ENCODE measurements around the gene ADCK1. TPM values are rescaled to one million over a fixed set of nuclear protein-coding genes. Genes with fewer than 3 reads are reported as not detected.
A peak's percentile ranks its signal among the peaks of the same experiment; 100 is the strongest.

The ADCK1 gene
- total RNA-seq, 1 donor from 2014 or later = 3.9 TPM

- Mint-ChIP-seq H3K36me3 (ENCODE audit: low read depth) (no peaks in the 10 kb centered on the region), H3K27ac (no peak overlapping the region), H3K4me3 (no peak overlapping the region), H3K9me3 (no peaks in the 10 kb centered on the region), H3K4me1 (ENCODE audit: low read depth) (no peaks in the 10 kb centered on the region), H3K27me3 (ENCODE audit: insufficient read depth) (no peaks in the 10 kb centered on the region)
- intact Hi-C loops (cut with micrococcal nuclease) = no loop called here
- no peak for DNase-seq (ENCODE audit: low spot score)
These were observed 60.1 kb downstream of the ADCK1 start for GRCh38 chr14:77859934-77860570.

DNA sequence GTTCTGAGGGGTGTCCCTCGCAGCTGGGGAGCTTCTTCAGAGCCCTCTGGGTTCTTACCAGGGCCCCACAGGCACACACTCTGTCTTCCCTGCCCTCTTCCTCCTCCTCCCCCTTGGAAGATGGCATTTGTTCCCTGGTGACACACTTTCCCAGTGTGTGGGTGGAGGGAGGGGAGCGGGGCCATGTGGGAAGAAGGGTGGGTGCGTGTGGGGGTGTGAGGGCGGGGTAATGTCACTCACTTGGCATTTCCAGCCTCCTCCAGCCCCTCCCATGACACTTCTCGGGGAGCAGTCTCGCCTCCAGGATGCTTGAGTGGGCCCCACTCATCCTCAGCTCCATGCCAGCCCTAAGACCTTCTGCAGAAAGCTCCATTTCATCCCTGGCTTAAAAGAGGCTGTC, 61.3 kb downstream of the ADCK1 start:
- Mint-ChIP-seq H3K9me3 (no peaks in the 10 kb centered on the region), H3K27ac (no peak overlapping the region), H3K4me1 (ENCODE audit: low read depth) (no peaks in the 10 kb centered on the region), H3K36me3 (ENCODE audit: low read depth) (no peaks in the 10 kb centered on the region), H3K27me3 (ENCODE audit: insufficient read depth) (no peaks in the 10 kb centered on the region), H3K4me3 (no peak overlapping the region)
- intact Hi-C loops (cut with micrococcal nuclease) = no loop called here
- DNase-seq (ENCODE audit: low spot score) = no peak

DNA sequence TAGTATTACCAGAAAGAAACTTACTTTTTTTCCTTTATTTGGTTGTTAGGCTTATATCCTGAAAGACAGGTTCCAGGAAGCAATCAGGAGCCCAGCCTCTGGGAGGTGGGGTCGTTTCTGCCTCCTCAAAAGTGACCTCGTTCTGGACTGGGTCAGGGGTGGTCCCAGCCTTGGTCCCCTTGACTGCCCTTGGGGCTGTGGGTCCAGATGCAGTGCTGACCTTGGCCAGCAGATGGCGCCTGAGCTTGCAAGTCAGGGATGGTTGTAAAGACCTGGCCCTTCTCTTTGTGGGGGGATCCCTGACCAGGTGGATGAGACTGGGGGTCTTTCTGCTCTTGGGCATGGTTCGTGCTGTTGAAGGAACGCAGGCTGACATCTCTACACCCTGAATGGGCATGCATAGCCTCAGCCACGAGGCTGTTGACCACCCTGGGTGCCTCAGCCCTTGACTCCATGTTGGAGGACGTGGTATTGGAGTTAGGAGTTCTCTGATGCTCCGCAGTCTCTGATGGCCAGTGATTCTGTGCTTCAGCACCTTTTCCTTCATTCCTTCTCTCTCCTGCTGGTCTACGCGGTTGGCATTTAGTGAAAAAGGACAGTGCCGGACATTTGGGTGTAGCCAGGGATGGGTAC, 62.4 kb downstream of the ADCK1 start:
- Mint-ChIP-seq H3K27ac (no peak overlapping the region), H3K36me3 (ENCODE audit: low read depth) (no peaks in the 10 kb centered on the region), H3K27me3 (ENCODE audit: insufficient read depth) (no peaks in the 10 kb centered on the region), H3K4me3 (no peak overlapping the region), H3K4me1 (ENCODE audit: low read depth) (no peaks in the 10 kb centered on the region), H3K9me3 (no peaks in the 10 kb centered on the region)
- intact Hi-C loops (cut with micrococcal nuclease) = loop anchor here (1.0 to 2.0 kb wide), 3 partner anchors 129 to 704 kb away; no protein-coding TSS in a partner anchor
- DNase-seq (ENCODE audit: low spot score) = peak; percentile 56

- H3K27ac Mint-ChIP-seq = no peak overlapping the region
- no peak overlapping the region for H3K4me3 Mint-ChIP-seq
- H3K4me1 Mint-ChIP-seq (ENCODE audit: low read depth) = no peaks in the 10 kb centered on the region
- H3K9me3 Mint-ChIP-seq = no peaks in the 10 kb centered on the region
- no peaks in the 10 kb centered on the region for H3K36me3 Mint-ChIP-seq (ENCODE audit: low read depth)
- intact Hi-C loops (cut with micrococcal nuclease) = no loop called here
- no peaks in the 10 kb centered on the region for H3K27me3 Mint-ChIP-seq (ENCODE audit: insufficient read depth)
- DNase-seq (ENCODE audit: low spot score) = no peak
These were observed 64.2 kb downstream of the ADCK1 start for GRCh38 chr14:77864085-77864484.

DNA sequence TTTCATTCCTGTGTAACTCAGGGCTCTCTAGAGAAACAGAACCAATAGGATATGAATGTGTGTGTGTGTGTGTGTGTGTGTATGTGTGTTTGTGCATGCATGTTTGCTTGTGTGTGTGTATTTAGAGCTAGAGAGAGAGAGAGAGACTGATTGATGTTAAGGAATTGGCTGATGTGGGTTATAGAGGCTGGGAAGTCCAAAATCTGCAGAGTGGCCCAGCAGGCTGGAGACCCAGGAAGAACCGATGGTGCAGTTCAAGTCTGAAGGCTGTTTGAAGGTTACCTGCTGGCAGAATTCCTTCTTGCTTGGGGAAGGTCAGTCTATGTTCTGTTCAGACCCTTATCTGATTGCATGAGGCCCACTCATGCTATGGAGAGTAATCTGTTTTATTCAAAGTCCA, 64.7 kb downstream of the ADCK1 start:
- Mint-ChIP-seq H3K27me3 (ENCODE audit: insufficient read depth) (no peaks in the 10 kb centered on the region), H3K36me3 (ENCODE audit: low read depth) (no peaks in the 10 kb centered on the region), H3K27ac (no peak overlapping the region), H3K4me3 (no peak overlapping the region), H3K4me1 (ENCODE audit: low read depth) (no peaks in the 10 kb centered on the region), H3K9me3 (no peaks in the 10 kb centered on the region)
- DNase-seq (ENCODE audit: low spot score) = no peak
- intact Hi-C loops (cut with micrococcal nuclease) = no loop called here

- no peaks in the 10 kb centered on the region for H3K27me3 Mint-ChIP-seq (ENCODE audit: insufficient read depth)
- no peaks in the 10 kb centered on the region for H3K36me3 Mint-ChIP-seq (ENCODE audit: low read depth)
- no peaks in the 10 kb centered on the region for H3K9me3 Mint-ChIP-seq
- no peak overlapping the region for H3K4me3 Mint-ChIP-seq
- intact Hi-C loops (cut with micrococcal nuclease) = no loop called here
- no peak for DNase-seq (ENCODE audit: low spot score)
- H3K4me1 Mint-ChIP-seq (ENCODE audit: low read depth) = no peaks in the 10 kb centered on the region
- no peak overlapping the region for H3K27ac Mint-ChIP-seq
These were observed 65.5 kb downstream of the ADCK1 start for GRCh38 chr14:77865455-77865854.

- no peak overlapping the region for H3K27ac Mint-ChIP-seq
- no peaks in the 10 kb centered on the region for H3K27me3 Mint-ChIP-seq (ENCODE audit: insufficient read depth)
- H3K4me1 Mint-ChIP-seq (ENCODE audit: low read depth) = no peaks in the 10 kb centered on the region
- DNase-seq (ENCODE audit: low spot score) = no peak
- no peaks in the 10 kb centered on the region for H3K36me3 Mint-ChIP-seq (ENCODE audit: low read depth)
- H3K4me3 Mint-ChIP-seq = no peak overlapping the region
- intact Hi-C loops (cut with micrococcal nuclease) = no loop called here
- H3K9me3 Mint-ChIP-seq = no peaks in the 10 kb centered on the region
These were observed 67.0 kb downstream of the ADCK1 start for GRCh38 chr14:77866932-77867331.

GRCh38 chr14:77867476-77867875, 67.6 kb downstream of the ADCK1 start:
- no peak for DNase-seq (ENCODE audit: low spot score)
- no peaks in the 10 kb centered on the region for H3K9me3 Mint-ChIP-seq
- intact Hi-C loops (cut with micrococcal nuclease) = no loop called here
- no peaks in the 10 kb centered on the region for H3K4me1 Mint-ChIP-seq (ENCODE audit: low read depth)
- no peaks in the 10 kb centered on the region for H3K27me3 Mint-ChIP-seq (ENCODE audit: insufficient read depth)
- no peaks in the 10 kb centered on the region for H3K36me3 Mint-ChIP-seq (ENCODE audit: low read depth)
- H3K4me3 Mint-ChIP-seq = no peak overlapping the region
- no peak overlapping the region for H3K27ac Mint-ChIP-seq

GRCh38 chr14:77868552-77869285, 68.8 kb downstream of the ADCK1 start:
- Mint-ChIP-seq H3K27ac (no peak overlapping the region), H3K4me3 (no peak overlapping the region), H3K27me3 (ENCODE audit: insufficient read depth) (no peaks in the 10 kb centered on the region), H3K36me3 (ENCODE audit: low read depth) (no peaks in the 10 kb centered on the region), H3K4me1 (ENCODE audit: low read depth) (no peaks in the 10 kb centered on the region), H3K9me3 (peaks cover 6% of the 10 kb centered on the region)
- DNase-seq (ENCODE audit: low spot score) = no peak
- intact Hi-C loops (cut with micrococcal nuclease) = no loop called here

- H3K27ac Mint-ChIP-seq = no peak overlapping the region
- intact Hi-C loops (cut with micrococcal nuclease) = no loop called here
- DNase-seq (ENCODE audit: low spot score) = no peak
- H3K27me3 Mint-ChIP-seq (ENCODE audit: insufficient read depth) = no peaks in the 10 kb centered on the region
- no peaks in the 10 kb centered on the region for H3K4me1 Mint-ChIP-seq (ENCODE audit: low read depth)
- H3K4me3 Mint-ChIP-seq = no peak overlapping the region
- no peaks in the 10 kb centered on the region for H3K36me3 Mint-ChIP-seq (ENCODE audit: low read depth)
- H3K9me3 Mint-ChIP-seq = peaks cover 12% of the 10 kb centered on the region
These were observed 69.4 kb downstream of the ADCK1 start for GRCh38 chr14:77869340-77869739.

GRCh38 chr14:77870646-77871045, 70.7 kb downstream of the ADCK1 start:
- Mint-ChIP-seq H3K27me3 (ENCODE audit: insufficient read depth) (no peaks in the 10 kb centered on the region), H3K27ac (no peak overlapping the region), H3K4me3 (no peak overlapping the region), H3K36me3 (ENCODE audit: low read depth) (no peaks in the 10 kb centered on the region), H3K4me1 (ENCODE audit: low read depth) (no peaks in the 10 kb centered on the region), H3K9me3 (peaks cover 21% of the 10 kb centered on the region)
- DNase-seq (ENCODE audit: low spot score) = no peak
- intact Hi-C loops (cut with micrococcal nuclease) = no loop called here

GRCh38 chr14:77872152-77872551, 72.2 kb downstream of the ADCK1 start:
- intact Hi-C loops (cut with micrococcal nuclease) = no loop called here

DNA sequence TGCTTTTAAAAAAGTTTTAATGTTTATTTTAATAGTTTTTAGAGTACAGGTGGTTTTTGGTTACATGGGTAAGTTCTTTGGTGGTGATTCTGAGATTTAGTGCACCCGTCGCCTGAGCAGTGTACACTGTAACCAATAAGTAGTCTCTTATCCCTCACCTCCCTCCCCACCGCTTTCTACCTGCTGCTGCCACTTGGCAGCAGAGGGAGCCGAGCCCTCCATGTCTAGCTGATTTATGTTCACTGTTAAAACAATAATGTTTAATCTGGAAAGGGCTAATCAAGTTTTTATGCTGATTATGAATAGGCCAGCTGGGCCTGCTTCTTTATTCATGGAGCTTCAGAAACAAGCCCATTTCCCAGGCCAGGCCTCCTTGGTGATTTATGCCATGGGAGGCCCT, 73.1 kb downstream of the ADCK1 start:
- intact Hi-C loops (cut with micrococcal nuclease) = no loop called here
- Mint-ChIP-seq H3K9me3 (peaks cover 28% of the 10 kb centered on the region), H3K27ac (no peak overlapping the region), H3K4me3 (no peak overlapping the region), H3K4me1 (ENCODE audit: low read depth) (no peaks in the 10 kb centered on the region), H3K27me3 (ENCODE audit: insufficient read depth) (no peaks in the 10 kb centered on the region), H3K36me3 (ENCODE audit: low read depth) (peaks cover 1% of the 10 kb centered on the region)
- no peak for DNase-seq (ENCODE audit: low spot score)

More at GRCh38 chr14:77872152-77872551, 72.2 kb downstream of the ADCK1 start:
- H3K9me3 Mint-ChIP-seq = peaks cover 28% of the 10 kb centered on the region
- H3K27ac Mint-ChIP-seq = no peak overlapping the region
- no peaks in the 10 kb centered on the region for H3K4me1 Mint-ChIP-seq (ENCODE audit: low read depth)
- H3K36me3 Mint-ChIP-seq (ENCODE audit: low read depth) = peaks cover 1% of the 10 kb centered on the region
- H3K27me3 Mint-ChIP-seq (ENCODE audit: insufficient read depth) = no peaks in the 10 kb centered on the region
- DNase-seq (ENCODE audit: low spot score) = no peak
- no peak overlapping the region for H3K4me3 Mint-ChIP-seq
